8988T (cell line): ENCODE data around the gene MAMSTR.
"Not testable (repeated sequence)": the region's sequence is repeated elsewhere in the genome, so short reads cannot be mapped to it uniquely, and the experiment has no call there.

Experiments used
- DNase-seq: peaks from one replicate; pipeline ENCODE4 v3.0.0; 2011

MAMSTR gene

GRCh38 chr19:48718106-48718505, 1.4 kb downstream of the MAMSTR start:
- not testable (repeated sequence) for DNase-seq

GRCh38 chr19:48716562-48717291, 2.8 kb downstream of the MAMSTR start:
- DNase-seq, result no peak

GRCh38 chr19:48715681-48716171, 3.8 kb downstream of the MAMSTR start:
- DNase-seq, result no peak

GRCh38 chr19:48714759-48715675, 4.5 kb downstream of the MAMSTR start:
- DNase-seq, result no peak

GRCh38 chr19:48713864-48714755, 5.4 kb downstream of the MAMSTR start:
- peak; percentile 97 for DNase-seq

- DNase-seq, result peak; percentile 68
These were observed 6.3 kb downstream of the MAMSTR start for GRCh38 chr19:48713041-48713863.

- no peak for DNase-seq
These were observed 8.3 kb downstream of the MAMSTR start for GRCh38 chr19:48711106-48711662.

- DNase-seq, result no peak
These were observed 11.1 kb downstream of the MAMSTR start for GRCh38 chr19:48708471-48708870.

GRCh38 chr19:48705431-48705830, 14.1 kb downstream of the MAMSTR start:
- DNase-seq, result no peak

- DNase-seq, result no peak
These were observed 16.2 kb downstream of the MAMSTR start for GRCh38 chr19:48703316-48703715.

- DNase-seq, result no peak
These were observed 16.8 kb downstream of the MAMSTR start for GRCh38 chr19:48702701-48703100.

GRCh38 chr19:48698046-48698445, 21.5 kb downstream of the MAMSTR start:
- DNase-seq, result no peak

- DNase-seq, result no peak
These were observed 23.0 kb downstream of the MAMSTR start for GRCh38 chr19:48696353-48697010.

GRCh38 chr19:48695743-48696352, 23.7 kb downstream of the MAMSTR start, which contains the start of gene FUT2:
TSS of gene FUT2 (plus strand) at chr19:48695971. CDS start at chr19:48702957, 6,986 bp downstream.
- DNase-seq, result no peak

- not testable (repeated sequence) for DNase-seq
These were observed 25.9 kb downstream of the MAMSTR start for GRCh38 chr19:48693629-48694028.

GRCh38 chr19:48689449-48689848, 30.1 kb downstream of the MAMSTR start:
- DNase-seq, result no peak

- no peak for DNase-seq
These were observed 31.7 kb downstream of the MAMSTR start for GRCh38 chr19:48687776-48688175.

- not testable (repeated sequence) for DNase-seq
These were observed 32.9 kb downstream of the MAMSTR start for GRCh38 chr19:48686637-48687036.

- no peak for DNase-seq
These were observed 33.4 kb downstream of the MAMSTR start for GRCh38 chr19:48686088-48686487.

- DNase-seq, result no peak
These were observed 33.9 kb downstream of the MAMSTR start for GRCh38 chr19:48685583-48685982.
